GM19455 (cell line): Measurements from ENCODE around the gene TRPM2.

Experiments
- ATAC-seq: cut with Tn5 transposase; IDR thresholded peaks from one replicate; pipeline ENCODE4 v1.9.1; 2021; ENCODE audit not compliant: unreplicated experiment

Gene TRPM2

GRCh38 chr21:44456214-44456914, 102.9 kb downstream of the TRPM2 start:
- ATAC-seq = no peak

- ATAC-seq = no peak
Measured at GRCh38 chr21:44456915-44457736, 103.7 kb downstream of the TRPM2 start.

- ATAC-seq = no peak
Measured at GRCh38 chr21:44458971-44459711, 105.7 kb downstream of the TRPM2 start.

- ATAC-seq = no peak
Measured at GRCh38 chr21:44459712-44460440, 106.5 kb downstream of the TRPM2 start.

- no peak for ATAC-seq
Measured at GRCh38 chr21:44460441-44460755, 107.0 kb downstream of the TRPM2 start.

- ATAC-seq = no peak
Measured at GRCh38 chr21:44461005-44461404, 107.6 kb downstream of the TRPM2 start.

- no peak for ATAC-seq
Measured at GRCh38 chr21:44461464-44462001, 108.1 kb downstream of the TRPM2 start.

- ATAC-seq = no peak
Measured at GRCh38 chr21:44462086-44462833, 108.8 kb downstream of the TRPM2 start.

- no peak for ATAC-seq
Measured at GRCh38 chr21:44462834-44463200, 109.4 kb downstream of the TRPM2 start.

- no peak for ATAC-seq
Measured at GRCh38 chr21:44463724-44464123, 110.3 kb downstream of the TRPM2 start.

- ATAC-seq = no peak
Measured at GRCh38 chr21:44464351-44464750, 110.9 kb downstream of the TRPM2 start.

GRCh38 chr21:44466351-44466954, 113.0 kb downstream of the TRPM2 start:
- ATAC-seq = no peak

GRCh38 chr21:44466996-44467858, 113.8 kb downstream of the TRPM2 start:
- ATAC-seq = no peak

- ATAC-seq = no peak
Measured at GRCh38 chr21:44467859-44468195, 114.4 kb downstream of the TRPM2 start.

GRCh38 chr21:44471341-44471740, 117.9 kb downstream of the TRPM2 start:
- ATAC-seq = no peak

GRCh38 chr21:44471996-44472395, 118.6 kb downstream of the TRPM2 start:
- no peak for ATAC-seq

GRCh38 chr21:44473915-44474555, 120.6 kb downstream of the TRPM2 start:
- ATAC-seq = no peak

GRCh38 chr21:44475266-44475845, 121.9 kb downstream of the TRPM2 start:
- no peak for ATAC-seq
